Chondrocyte (in vitro differentiated cells): ENCODE measurements around the gene DDX47. TPM values are rescaled to one million over a fixed set of nuclear protein-coding genes. Genes with fewer than 3 reads are reported as not detected.

Source experiments
- DNase-seq: peaks from one replicate; pipeline ENCODE4 v3.0.0; 2021; ENCODE audit warnings: mixed read lengths, low spot score
- H3K27ac Mint-ChIP-seq: one replicate; pipeline ENCODE4 v1.8.0; 2021; ENCODE audit warnings: mild to moderate bottlenecking, moderate library complexity, mixed read lengths; ENCODE audit not compliant: unreplicated experiment
- H3K27me3 Mint-ChIP-seq: 2 replicates; pipeline ENCODE4 v1.8.0; 2021; ENCODE audit warnings: low read depth, mixed read lengths
- H3K36me3 Mint-ChIP-seq: 2 replicates; pipeline ENCODE4 v1.8.0; 2021; ENCODE audit warnings: low read depth, mixed read lengths
- H3K4me1 Mint-ChIP-seq: 2 replicates; pipeline ENCODE4 v1.8.0; 2021; ENCODE audit warnings: low read depth, mild to moderate bottlenecking, mixed read lengths
- H3K4me3 Mint-ChIP-seq: one replicate; pipeline ENCODE4 v1.8.0; 2021; ENCODE audit warnings: mild to moderate bottlenecking, moderate library complexity, mixed read lengths; ENCODE audit not compliant: unreplicated experiment
- H3K9me3 Mint-ChIP-seq: 2 replicates; pipeline ENCODE4 v1.8.0; 2021; ENCODE audit warnings: low read depth, mixed read lengths
- total RNA-seq: library from RNA; stranded (reverse); gene quantifications from 3 replicates; pipeline ENCODE4 v1.2.1, GENCODE V29; 2021
- TF ChIP-seq, protein P1 (sequence below): fragments of 200-600 bp; sonication (generic); IDR thresholded peaks from 2 replicates; pipeline ENCODE4 v1.5.0; 2021; ENCODE audit warnings: antibody characterized with exemption, mild to moderate bottlenecking, moderate library complexity

The DDX47 gene
- total RNA-seq, 1 donor from 2014 or later: 39.3 TPM

DNA sequence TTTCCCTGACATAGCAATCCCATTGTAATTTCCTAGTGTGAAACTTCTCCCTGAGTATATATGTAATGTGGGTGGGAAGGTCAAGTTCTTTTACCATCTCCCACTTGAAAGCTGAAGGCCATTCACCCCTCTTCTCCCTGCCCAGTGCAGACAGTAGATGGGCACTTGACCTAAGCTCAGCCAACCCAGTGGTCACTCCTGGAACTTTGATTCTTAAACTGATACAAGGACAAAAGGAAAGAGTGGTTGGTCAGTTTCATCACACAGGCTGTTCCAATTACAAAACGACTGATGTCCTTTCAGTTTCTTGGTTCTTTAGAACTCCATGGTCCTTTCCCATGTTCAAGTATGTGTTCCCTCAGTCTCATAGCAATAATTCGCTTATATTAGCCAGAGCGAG lies 36.1 kb upstream of the DDX47 start:
- Mint-ChIP-seq H3K27ac (no peak overlapping the region), H3K4me3 (no peak overlapping the region), H3K36me3 (peaks cover 1% of the 10 kb centered on the region), H3K4me1 (peaks cover 15% of the 10 kb centered on the region), H3K9me3 (no peaks in the 10 kb centered on the region), H3K27me3 (no peaks in the 10 kb centered on the region)
- TF ChIP-seq, protein P1, sequence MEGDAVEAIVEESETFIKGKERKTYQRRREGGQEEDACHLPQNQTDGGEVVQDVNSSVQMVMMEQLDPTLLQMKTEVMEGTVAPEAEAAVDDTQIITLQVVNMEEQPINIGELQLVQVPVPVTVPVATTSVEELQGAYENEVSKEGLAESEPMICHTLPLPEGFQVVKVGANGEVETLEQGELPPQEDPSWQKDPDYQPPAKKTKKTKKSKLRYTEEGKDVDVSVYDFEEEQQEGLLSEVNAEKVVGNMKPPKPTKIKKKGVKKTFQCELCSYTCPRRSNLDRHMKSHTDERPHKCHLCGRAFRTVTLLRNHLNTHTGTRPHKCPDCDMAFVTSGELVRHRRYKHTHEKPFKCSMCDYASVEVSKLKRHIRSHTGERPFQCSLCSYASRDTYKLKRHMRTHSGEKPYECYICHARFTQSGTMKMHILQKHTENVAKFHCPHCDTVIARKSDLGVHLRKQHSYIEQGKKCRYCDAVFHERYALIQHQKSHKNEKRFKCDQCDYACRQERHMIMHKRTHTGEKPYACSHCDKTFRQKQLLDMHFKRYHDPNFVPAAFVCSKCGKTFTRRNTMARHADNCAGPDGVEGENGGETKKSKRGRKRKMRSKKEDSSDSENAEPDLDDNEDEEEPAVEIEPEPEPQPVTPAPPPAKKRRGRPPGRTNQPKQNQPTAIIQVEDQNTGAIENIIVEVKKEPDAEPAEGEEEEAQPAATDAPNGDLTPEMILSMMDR: no peak
- DNase-seq: no peak

DNA sequence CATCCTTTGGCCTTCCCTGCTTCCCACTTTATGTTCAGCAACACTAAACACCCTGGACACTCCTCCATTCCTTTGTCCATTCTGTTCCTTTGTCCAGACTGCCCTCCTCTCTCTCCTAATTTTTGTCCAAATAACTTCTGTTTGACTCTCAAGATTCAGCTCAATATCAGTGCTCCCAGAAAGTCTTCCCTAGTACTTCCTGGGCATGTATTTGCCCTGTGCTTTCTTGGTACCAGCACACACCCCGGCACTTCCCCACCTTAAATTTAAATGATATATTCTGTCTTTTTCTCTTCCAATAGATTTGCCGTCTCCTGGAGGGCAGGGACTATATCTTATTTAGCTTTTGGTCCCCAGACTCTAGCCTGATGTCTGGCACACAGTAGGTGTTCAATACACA lies 34.1 kb upstream of the DDX47 start:
- no peak for DNase-seq
- H3K4me1 Mint-ChIP-seq: peaks cover 15% of the 10 kb centered on the region
- H3K27me3 Mint-ChIP-seq: no peaks in the 10 kb centered on the region
- no peak overlapping the region for H3K4me3 Mint-ChIP-seq
- no peaks in the 10 kb centered on the region for H3K36me3 Mint-ChIP-seq
- TF ChIP-seq, protein P1: no peak
- H3K27ac Mint-ChIP-seq: peak overlapping the region; percentile 83
- no peaks in the 10 kb centered on the region for H3K9me3 Mint-ChIP-seq

DNA sequence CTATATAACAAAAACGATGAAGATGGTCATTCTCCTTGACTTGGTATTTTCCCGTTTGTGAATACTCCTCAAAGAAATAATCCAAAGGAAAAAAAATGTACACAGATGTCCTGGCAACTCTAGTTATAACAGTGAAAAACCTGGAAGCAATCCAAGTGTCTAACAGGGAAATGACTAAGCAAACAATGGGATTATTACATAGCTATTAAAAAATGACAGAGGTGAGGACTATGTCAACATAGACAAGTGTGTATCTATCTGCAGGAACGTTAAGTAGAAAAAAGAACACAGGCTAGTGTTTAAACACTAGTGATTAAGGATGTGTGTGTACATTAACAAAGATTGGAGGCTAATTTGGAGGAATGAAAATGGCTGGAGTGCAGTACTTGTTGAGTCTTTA lies 33.6 kb upstream of the DDX47 start:
- no peaks in the 10 kb centered on the region for H3K36me3 Mint-ChIP-seq
- no peaks in the 10 kb centered on the region for H3K9me3 Mint-ChIP-seq
- no peaks in the 10 kb centered on the region for H3K27me3 Mint-ChIP-seq
- no peak overlapping the region for H3K4me3 Mint-ChIP-seq
- peaks cover 19% of the 10 kb centered on the region for H3K4me1 Mint-ChIP-seq
- DNase-seq: no peak
- H3K27ac Mint-ChIP-seq: peak overlapping the region; percentile 83
- TF ChIP-seq, protein P1: no peak

DNA sequence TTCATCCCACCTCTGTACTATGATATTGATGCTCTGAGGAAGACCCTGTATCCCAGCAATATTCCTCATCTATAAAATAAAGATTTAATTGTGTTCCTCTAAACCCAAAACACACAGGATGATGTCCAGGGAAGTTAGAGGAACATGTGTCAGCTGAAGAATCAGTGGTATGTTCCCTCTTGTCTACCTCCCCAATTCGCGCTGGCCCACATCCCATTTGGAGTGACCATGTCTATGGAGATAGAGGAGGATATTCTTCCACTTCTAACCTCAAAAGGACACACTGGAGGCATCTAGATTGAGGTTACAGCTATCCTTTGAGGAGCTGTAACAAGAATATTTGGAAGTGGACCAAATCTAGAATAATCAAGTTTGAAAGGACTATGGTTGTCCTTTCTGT lies 29.0 kb upstream of the DDX47 start:
- TF ChIP-seq, protein P1: no peak
- Mint-ChIP-seq H3K27me3 (no peaks in the 10 kb centered on the region), H3K27ac (peak overlapping the region; percentile 96), H3K4me3 (no peak overlapping the region), H3K9me3 (no peaks in the 10 kb centered on the region), H3K4me1 (peaks cover 48% of the 10 kb centered on the region), H3K36me3 (no peaks in the 10 kb centered on the region)
- no peak for DNase-seq

DNA sequence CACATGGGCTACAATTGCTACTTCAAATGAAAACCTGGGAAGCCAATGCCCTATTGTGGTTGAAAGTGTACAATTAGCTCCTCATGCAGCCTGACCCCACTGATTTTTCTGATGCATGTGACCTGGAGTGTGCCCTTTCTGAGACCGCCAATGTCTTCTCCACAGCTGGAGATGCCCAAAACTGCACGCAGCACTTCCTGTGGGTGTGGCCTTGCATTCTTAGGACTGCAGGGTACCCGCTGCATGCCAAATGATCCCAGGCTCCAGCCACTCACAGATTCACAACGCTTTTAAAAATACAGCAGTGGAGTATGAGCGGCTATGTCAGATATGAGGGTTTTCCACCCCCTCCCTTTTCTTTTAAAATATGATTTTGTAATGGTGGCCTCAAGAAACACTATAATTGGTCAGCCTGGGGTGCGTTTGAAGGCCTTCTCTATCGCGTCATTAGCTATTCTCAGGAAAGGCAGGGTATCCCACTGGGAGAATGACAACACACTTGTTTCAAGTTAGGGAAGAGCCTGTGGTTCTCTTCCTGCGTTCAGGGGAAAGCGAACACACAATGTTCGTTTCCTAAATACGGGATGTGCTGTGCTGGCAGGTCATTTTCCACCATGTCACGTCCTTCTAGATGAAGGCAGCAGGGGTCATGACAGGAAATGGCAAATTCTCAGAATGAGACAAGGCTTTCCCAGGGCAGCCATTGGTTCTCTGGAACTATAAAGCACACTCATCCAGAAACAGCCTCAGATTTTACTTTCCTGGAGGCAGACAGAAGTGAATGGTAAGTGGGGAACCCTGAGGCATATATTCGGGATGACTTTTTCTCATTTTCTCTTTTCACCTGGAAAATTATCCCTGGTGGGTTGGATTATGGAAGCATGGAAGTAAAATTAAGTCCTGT lies 28.0 kb upstream of the DDX47 start, which contains the start of gene APOLD1:
Gene APOLD1, plus strand, starts transcription at position 749 of the 904 bp plus-strand sequence. Its CDS starts 33 bp downstream, at position 782.
- H3K4me3 Mint-ChIP-seq: peak within 1 kb of the TSS; percentile 68
- no peaks in the 10 kb centered on the region for H3K27me3 Mint-ChIP-seq
- peaks cover 38% of the 10 kb centered on the region for H3K4me1 Mint-ChIP-seq
- peak within 1 kb of the TSS; percentile 96 for H3K27ac Mint-ChIP-seq
- TF ChIP-seq, protein P1: no peak
- DNase-seq: no peak
- no peaks in the 10 kb centered on the region for H3K9me3 Mint-ChIP-seq
- H3K36me3 Mint-ChIP-seq: no peaks in the 10 kb centered on the region
